ENCODE data around the gene PDE4A. TPM values are rescaled to one million over a fixed set of nuclear protein-coding genes. Genes with fewer than 3 reads are reported as not detected.

PDE4A gene
- total and polyA plus RNA-seq, 12 donors = 0.28 to 20.4 (median 11.2) TPM

DNA sequence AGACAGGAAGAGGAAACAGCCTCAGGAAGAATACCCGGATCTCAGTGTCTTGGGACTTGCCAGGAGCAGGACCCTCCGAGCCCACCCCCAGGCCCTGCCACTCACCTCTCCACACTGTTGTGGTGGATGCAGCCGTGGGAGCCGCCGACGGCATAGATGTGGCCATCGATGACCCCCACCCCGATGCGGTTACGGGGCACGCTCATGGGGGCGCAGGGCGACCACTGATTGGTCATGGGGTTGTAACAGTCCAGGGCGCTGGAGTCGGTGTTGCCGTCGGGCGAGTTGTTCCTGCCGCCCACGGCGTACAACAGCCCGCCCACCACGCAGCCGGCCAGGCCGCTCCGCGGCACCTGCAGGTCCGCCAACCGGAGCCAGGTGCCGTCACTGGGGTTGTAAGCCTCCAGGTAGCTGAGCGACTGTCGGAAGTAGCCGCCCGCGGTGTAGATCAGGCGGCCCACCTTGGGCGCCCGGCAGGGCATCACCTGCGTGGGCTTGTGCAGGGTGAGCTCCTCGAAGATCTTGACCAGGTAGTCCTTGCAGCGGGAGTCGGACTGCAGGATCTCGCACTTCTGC, 71.2 kb downstream of the PDE4A start:
- Histone ChIP-seq H3K36me3 (replicated peaks in 1 of 2) (peaks cover 0 to 86% of the 10 kb centered on the region in 2 donors), H3K27me3 (no peaks in the 10 kb centered on the region), H3K9me3 (replicated peaks in 1 of 3) (no peaks in the 10 kb centered on the region), H3K4me1 (replicated peaks in 1 of 2) (no peaks in the 10 kb centered on the region), H3K27ac (no peak overlapping the region), H3K4me3 (no peak overlapping the region)
- WGBS, 4 donors = 92 to 95% (median 93%) methylated on average over 11 to 43 of the region's 43 CpGs
- TF ChIP-seq, protein P1, sequence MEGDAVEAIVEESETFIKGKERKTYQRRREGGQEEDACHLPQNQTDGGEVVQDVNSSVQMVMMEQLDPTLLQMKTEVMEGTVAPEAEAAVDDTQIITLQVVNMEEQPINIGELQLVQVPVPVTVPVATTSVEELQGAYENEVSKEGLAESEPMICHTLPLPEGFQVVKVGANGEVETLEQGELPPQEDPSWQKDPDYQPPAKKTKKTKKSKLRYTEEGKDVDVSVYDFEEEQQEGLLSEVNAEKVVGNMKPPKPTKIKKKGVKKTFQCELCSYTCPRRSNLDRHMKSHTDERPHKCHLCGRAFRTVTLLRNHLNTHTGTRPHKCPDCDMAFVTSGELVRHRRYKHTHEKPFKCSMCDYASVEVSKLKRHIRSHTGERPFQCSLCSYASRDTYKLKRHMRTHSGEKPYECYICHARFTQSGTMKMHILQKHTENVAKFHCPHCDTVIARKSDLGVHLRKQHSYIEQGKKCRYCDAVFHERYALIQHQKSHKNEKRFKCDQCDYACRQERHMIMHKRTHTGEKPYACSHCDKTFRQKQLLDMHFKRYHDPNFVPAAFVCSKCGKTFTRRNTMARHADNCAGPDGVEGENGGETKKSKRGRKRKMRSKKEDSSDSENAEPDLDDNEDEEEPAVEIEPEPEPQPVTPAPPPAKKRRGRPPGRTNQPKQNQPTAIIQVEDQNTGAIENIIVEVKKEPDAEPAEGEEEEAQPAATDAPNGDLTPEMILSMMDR (IDR thresholded peaks at IDR 0.05) = no peak
- no peak for TF ChIP-seq POLR2A (IDR thresholded peaks at IDR 0.05)
- DNase-seq = no peak
- intact Hi-C loops (cut with DNase I) = no loop called here

DNA sequence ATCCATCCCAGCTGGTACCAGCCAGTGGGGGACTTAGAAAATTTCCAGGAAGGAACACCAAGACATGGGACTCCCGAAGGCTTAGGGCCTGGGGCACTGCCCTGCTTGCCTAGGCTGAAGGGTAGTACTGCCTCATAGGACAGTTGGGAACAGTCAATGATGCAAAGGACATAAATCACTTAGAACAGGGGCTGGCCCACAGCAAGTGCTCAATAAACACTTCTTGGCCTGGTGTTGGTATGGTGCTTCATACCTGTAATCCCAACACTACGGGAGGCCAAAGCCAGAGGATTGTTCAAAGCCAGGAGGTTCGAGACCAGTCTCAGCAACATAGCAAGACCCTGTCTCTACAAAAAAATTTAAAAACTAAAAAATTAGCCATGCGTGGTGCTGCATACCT, 77.0 kb downstream of the PDE4A start:
- TF ChIP-seq POLR2A (IDR thresholded peaks at IDR 0.05) = no peak
- TF ChIP-seq, protein P1 (IDR thresholded peaks at IDR 0.05) = no peak
- H3K4me3 ChIP-seq = no peak overlapping the region
- peaks cover 0 to 63% of the 10 kb centered on the region in 2 donors for H3K36me3 ChIP-seq (replicated peaks in 1 of 2)
- H3K27me3 ChIP-seq = no peaks in the 10 kb centered on the region
- WGBS, 4 donors = 89 to 96% (median 95%) methylated on average over 4 of the region's 4 CpGs
- DNase-seq = no peak
- intact Hi-C loops (cut with DNase I) = no loop called here
- H3K9me3 ChIP-seq (replicated peaks in 1 of 3) = no peaks in the 10 kb centered on the region
- peaks cover 10 to 45% of the 10 kb centered on the region in 2 donors for H3K4me1 ChIP-seq (replicated peaks in 1 of 2)
- no peak overlapping the region for H3K27ac ChIP-seq

GRCh38 chr19:10499550-10500246, 79.4 kb downstream of the PDE4A start:
- intact Hi-C loops (cut with DNase I) = loop anchor here (5.0 to 10.0 kb wide), 2 partner anchors 68 to 75 kb away; partner anchors contain the start of genes CDKN2D (in 1 of the 2) and KRI1 (in 1 of the 2)
- WGBS, 4 donors = 76 to 91% (median 78%) methylated on average over 3 to 24 of the region's 24 CpGs
- H3K27me3 ChIP-seq = no peaks in the 10 kb centered on the region
- peak overlapping the region in 2 of 5 donors; percentile 71 to 72 for H3K27ac ChIP-seq
- peaks cover 0 to 47% of the 10 kb centered on the region in 2 donors for H3K36me3 ChIP-seq (replicated peaks in 1 of 2)
- H3K4me3 ChIP-seq = no peak overlapping the region
- TF ChIP-seq, protein P1 (IDR thresholded peaks at IDR 0.05) = no peak
- TF ChIP-seq POLR2A (IDR thresholded peaks at IDR 0.05) = no peak
- H3K9me3 ChIP-seq (replicated peaks in 1 of 3) = no peaks in the 10 kb centered on the region
- peaks cover 10 to 45% of the 10 kb centered on the region in 2 donors for H3K4me1 ChIP-seq (replicated peaks in 1 of 2)
- DNase-seq = peak in 1 of 7 donors; percentile 26

- DNase-seq = no peak
- Histone ChIP-seq H3K4me3 (no peak overlapping the region), H3K36me3 (replicated peaks in 1 of 2) (peaks cover 0 to 42% of the 10 kb centered on the region in 2 donors), H3K9me3 (replicated peaks in 1 of 3) (no peaks in the 10 kb centered on the region), H3K4me1 (replicated peaks in 1 of 2) (peaks cover 10 to 45% of the 10 kb centered on the region in 2 donors), H3K27ac (no peak overlapping the region), H3K27me3 (no peaks in the 10 kb centered on the region)
- no peak for TF ChIP-seq POLR2A (IDR thresholded peaks at IDR 0.05)
- TF ChIP-seq, protein P1 (IDR thresholded peaks at IDR 0.05) = no peak
- 95 to 97% (median 97%) methylated on average over 2 of the region's 2 CpGs for WGBS, 4 donors
- intact Hi-C loops (cut with DNase I) = loop anchor here (5.0 to 10.0 kb wide), 2 partner anchors 67 to 75 kb away; partner anchors contain the start of genes CDKN2D (in 1 of the 2) and KRI1 (in 1 of the 2)
Measured at GRCh38 chr19:10500247-10500592, 79.9 kb downstream of the PDE4A start.

Data from adrenal gland (tissue), 12 donors.